SK-N-SH treated with all-trans-retinoic acid at 6 μM for 48 hours (cell line): ENCODE data around the gene ZNF710.

Experiments used
- ATAC-seq: fragments of 200-7000 bp; cut with Tn5 transposase; 3 replicates; pipeline ENCODE4 v1.9.1; 2020; ENCODE audit warnings: mild to moderate bottlenecking, moderate library complexity
- ARNTL ChIP-seq: fragments of 450-650 bp; formaldehyde crosslinking; IDR thresholded peaks from 2 replicates; pipeline ENCODE4 v1.5.0; 2020; ENCODE audit warnings: low read depth, mild to moderate bottlenecking, moderate library complexity, borderline replicate concordance
- BACH2 ChIP-seq: fragments of 250-450 bp; sonication (Bioruptor Pico); IDR thresholded peaks from 2 replicates; pipeline ENCODE4 v1.9.0; 2021; ENCODE audit warnings: mild to moderate bottlenecking, borderline replicate concordance
- CSDC2 ChIP-seq: fragments of 250-450 bp; sonication (Bioruptor Pico); IDR thresholded peaks from 2 replicates; pipeline ENCODE4 v1.5.0; 2020; ENCODE audit warnings: mild to moderate bottlenecking, moderate library complexity
- CSRNP3 ChIP-seq: fragments of 250-450 bp; sonication (Bioruptor Pico); IDR thresholded peaks from 2 replicates; pipeline ENCODE4 v1.5.1; 2021; ENCODE audit warnings: mild to moderate bottlenecking, moderate library complexity
- ESRRG ChIP-seq: fragments of 250-450 bp; sonication (Bioruptor Pico); IDR thresholded peaks from 2 replicates; pipeline ENCODE4 v1.6.1; 2021; ENCODE audit warnings: mild to moderate bottlenecking
- OSR1 ChIP-seq: fragments of 250-450 bp; sonication (Bioruptor Pico); IDR thresholded peaks from 2 replicates; pipeline ENCODE4 v1.8.0; 2022; ENCODE audit warnings: moderate library complexity, mild to moderate bottlenecking, inconsistent platforms
- PATZ1 ChIP-seq: fragments of 250-450 bp; sonication (Bioruptor Pico); IDR thresholded peaks from 2 replicates; pipeline ENCODE4 v1.8.0; 2020; ENCODE audit warnings: mild to moderate bottlenecking, moderate library complexity, borderline replicate concordance
- POU6F1 ChIP-seq: fragments of 250-450 bp; sonication (Bioruptor Pico); IDR thresholded peaks from 2 replicates; pipeline ENCODE4 v1.8.0; 2021; ENCODE audit warnings: low read depth, mild to moderate bottlenecking, moderate library complexity, borderline replicate concordance
- PPARA ChIP-seq: fragments of 250-450 bp; sonication (Bioruptor Pico); IDR thresholded peaks from 2 replicates; pipeline ENCODE4 v1.5.0; 2020; ENCODE audit warnings: mild to moderate bottlenecking, borderline replicate concordance
- SNAI2 ChIP-seq: fragments of 250-450 bp; sonication (Bioruptor Pico); IDR thresholded peaks from 2 replicates; pipeline ENCODE4 v1.5.0; 2020; ENCODE audit warnings: mild to moderate bottlenecking, moderate library complexity
- TSHZ2 ChIP-seq: fragments of 250-450 bp; sonication (Bioruptor Pico); IDR thresholded peaks from 2 replicates; pipeline ENCODE4 v1.5.0; 2020; ENCODE audit warnings: mild to moderate bottlenecking, moderate library complexity
- ZC3H10 ChIP-seq: fragments of 250-450 bp; sonication (Bioruptor Pico); IDR thresholded peaks from 2 replicates; pipeline ENCODE4 v1.5.1; 2021; ENCODE audit warnings: mild to moderate bottlenecking, moderate library complexity
- ZFP30 ChIP-seq: fragments of 450-650 bp; formaldehyde crosslinking; IDR thresholded peaks from 2 replicates; pipeline ENCODE4 v1.5.0; 2022; ENCODE audit warnings: mild to moderate bottlenecking, moderate library complexity
- ZNF565 ChIP-seq: fragments of 450-650 bp; formaldehyde crosslinking; conservative IDR thresholded peaks from 2 replicates; pipeline ENCODE4 v1.5.0; 2020; ENCODE audit warnings: low read depth, mild to moderate bottlenecking, moderate library complexity
- ZNF8 ChIP-seq: fragments of 450-650 bp; formaldehyde crosslinking; IDR thresholded peaks from 2 replicates; pipeline ENCODE4 v1.5.0; 2020; ENCODE audit warnings: mild to moderate bottlenecking, moderate library complexity

The ZNF710 gene

GRCh38 chr15:90036343-90036742, 35.2 kb downstream of the ZNF710 start (continued):
- TF ChIP-seq TSHZ2 (no peak), BACH2 (CRISPR knock-in tag) (no peak)

GRCh38 chr15:90036806-90037510, 35.8 kb downstream of the ZNF710 start:
- no peak for ATAC-seq
- TF ChIP-seq ZFP30 (CRISPR knock-in tag) (no peak), PATZ1 (CRISPR knock-in tag) (no peak), BACH2 (CRISPR knock-in tag) (no peak), ARNTL (CRISPR knock-in tag) (no peak), ZC3H10 (no peak)
- TF ChIP-seq, all 23 proteins: peak for 0

- peak; percentile 58 for ATAC-seq
- TF ChIP-seq ESRRG (CRISPR knock-in tag) = no peak
- TF ChIP-seq CSDC2 (CRISPR knock-in tag) = no peak
- TF ChIP-seq OSR1 (CRISPR knock-in tag) = no peak
- no peak for TF ChIP-seq PPARA
- no peak for TF ChIP-seq ZNF565 (CRISPR knock-in tag)
- no peak for TF ChIP-seq SNAI2 (CRISPR knock-in tag)
Measured at GRCh38 chr15:90037511-90037860, 36.4 kb downstream of the ZNF710 start.

GRCh38 chr15:90037961-90038631, 37.0 kb downstream of the ZNF710 start:
- TF ChIP-seq ARNTL (CRISPR knock-in tag) = no peak
- TF ChIP-seq TSHZ2 = no peak
- TF ChIP-seq CSRNP3 = no peak
- TF ChIP-seq ZNF8 (CRISPR knock-in tag) = no peak
- no peak for TF ChIP-seq BACH2 (CRISPR knock-in tag)
- no peak for TF ChIP-seq POU6F1 (CRISPR knock-in tag)
- no peak for TF ChIP-seq PPARA
- no peak for ATAC-seq
